K562 (cell line): ENCODE data around the gene MAP3K13. TPM values are rescaled to one million over a fixed set of nuclear protein-coding genes. Genes with fewer than 3 reads are reported as not detected.

Experiments
- ATAC-seq: fragments of 200-7000 bp; cut with Tn5 transposase; 3 replicates; pipeline ENCODE4 v1.9.1; 2020; ENCODE audit warnings: moderate library complexity
- BruUV-seq: library from RNA; stranded (reverse); fragments of 400-500 nt; replicated peaks from 2 replicates; lab custom pipeline; 2021; lab: Mats Ljungman, UMichigan
- CTCF ChIA-PET: fragments of 300-600 bp; formaldehyde crosslinking; extraction: SDS; loops from one replicate; lab custom pipeline; 2021; ENCODE audit warnings: low intra/inter-chr PET ratio; lab: Yijun Ruan, JAX
- POLR2A ChIA-PET: fragments of 300-600, 350-650 bp; sonication (Branson Sonifier 250); formaldehyde crosslinking; extraction: SDS; loops from one replicate; lab custom pipeline; 2021; ENCODE audit warnings: antibody characterized with exemption, inconsistent platforms; lab: Yijun Ruan, JAX
- DNase-seq, 4 experiments: peaks; one replicate each; pipeline versions ENCODE4 v3.0.0 to v3.0.0-alpha.2; 2011 to 2018; ENCODE audit warnings: low spot score in 3 of 4, mixed read lengths in 3 of 4; ENCODE audit errors: extremely low read depth in 1 of 4
- FAIRE-seq: peaks from 2 replicates; lab custom pipeline; 2011; peaks lifted over from hg19 to GRCh38; lab: Jason Lieb, UNC
- H2AFZ ChIP-seq: 2 replicates; pipeline ENCODE4 v1.6.0; 2011; ENCODE audit warnings: low read depth, low read length, control low read depth, inconsistent platforms
- H3K27ac ChIP-seq: fragments of 200-600 bp; 3 replicates; pipeline ENCODE4 v1.8.0; 2011; ENCODE audit warnings: low read depth, mild to moderate bottlenecking, control low read depth, inconsistent platforms, low read length, moderate library complexity, mixed read lengths; ENCODE audit errors: extremely low read depth
- H3K27me3 ChIP-seq, 2 experiments: fragments of 300-600 bp in 1 of 2; 2 replicates in 1 of 2; 3 replicates in 1 of 2; pipeline versions ENCODE4 v1.6.0 to v1.8.0; 2011; ENCODE audit warnings: inconsistent platforms in 2 of 2, low read length in 2 of 2, mild to moderate bottlenecking in 1 of 2, mixed read lengths in 1 of 2, moderate library complexity in 1 of 2; ENCODE audit not compliant: control insufficient read depth in 2 of 2, insufficient read depth in 2 of 2
- H3K36me3 ChIP-seq: fragments of 300-600 bp; 3 replicates; pipeline ENCODE4 v1.8.0; 2011; ENCODE audit warnings: mild to moderate bottlenecking, low read length, inconsistent platforms; ENCODE audit not compliant: control insufficient read depth, insufficient read depth
- H3K4me1 ChIP-seq, 2 experiments: fragments of 200-600 bp in 1 of 2; replicated peaks in 1 of 2; 2 replicates in 1 of 2; 3 replicates in 1 of 2; pipeline versions ENCODE4 v1.5.1 to v1.8.0; 2011; ENCODE audit warnings: inconsistent platforms in 2 of 2, low read length in 2 of 2, mild to moderate bottlenecking in 1 of 2, mixed read lengths in 1 of 2, moderate library complexity in 1 of 2; ENCODE audit not compliant: control insufficient read depth in 2 of 2, insufficient read depth in 2 of 2
- H3K4me2 ChIP-seq: 2 replicates; pipeline ENCODE4 v1.6.1; 2011; ENCODE audit warnings: low read length, control low read depth, inconsistent platforms, mixed read lengths; ENCODE audit not compliant: insufficient read depth
- H3K4me3 ChIP-seq: fragments of 200-600 bp; sonication (generic), shearing (Covaris generic); 2 replicates; pipeline ENCODE4 v1.5.1; 2016; ENCODE audit warnings: control low read depth, inconsistent platforms
- H3K79me2 ChIP-seq: fragments of 200-600 bp; 3 replicates; pipeline ENCODE4 v1.8.0; 2011; ENCODE audit warnings: low read length, inconsistent platforms; ENCODE audit not compliant: control insufficient read depth, insufficient read depth
- H3K9ac ChIP-seq, 2 experiments: 2 replicates each; pipeline versions ENCODE4 v1.6.0 to v1.6.1; 2011; ENCODE audit warnings: low read depth in 2 of 2, low read length in 2 of 2, control low read depth in 1 of 2, inconsistent platforms in 1 of 2, mild to moderate bottlenecking in 1 of 2, mixed read lengths in 1 of 2; ENCODE audit not compliant: insufficient read depth in 1 of 2
- H3K9me1 ChIP-seq: one replicate; pipeline ENCODE4 v1.6.0; 2011; ENCODE audit warnings: inconsistent platforms, mild to moderate bottlenecking, low read length, moderate library complexity; ENCODE audit not compliant: control insufficient read depth, insufficient read depth
- H3K9me3 ChIP-seq: replicated peaks from 2 replicates; pipeline ENCODE4 v1.5.1; 2011; ENCODE audit warnings: low read depth, low read length, inconsistent platforms; ENCODE audit not compliant: control insufficient read depth, insufficient read depth
- H4K20me1 ChIP-seq: replicated peaks from 2 replicates; pipeline ENCODE4 v1.6.1; 2011; ENCODE audit warnings: low read length, inconsistent platforms, mixed read lengths; ENCODE audit not compliant: control insufficient read depth, insufficient read depth
- E2F3 ChIP-seq: fragments of 250-450 bp; sonication (Bioruptor Pico); IDR thresholded peaks from 2 replicates; pipeline ENCODE4 v1.4.0; 2020; ENCODE audit warnings: mild to moderate bottlenecking
- KLF6 ChIP-seq: fragments of 250-450 bp; sonication (Bioruptor Pico); IDR thresholded peaks from 2 replicates; pipeline ENCODE4 v1.4.0; 2020; ENCODE audit warnings: mild to moderate bottlenecking, moderate library complexity, borderline replicate concordance
- NELFE ChIP-seq: IDR thresholded peaks from 2 replicates; pipeline ENCODE4 v1.6.1; 2011; ENCODE audit warnings: mild to moderate bottlenecking; ENCODE audit not compliant: insufficient read depth, insufficient read length
- ZKSCAN1 ChIP-seq: fragments of 150-350 bp; IDR thresholded peaks from 2 replicates; pipeline ENCODE4 v1.6.1; 2016; ENCODE audit warnings: low read depth, low read length
- WGBS: fragments of 100-300 bp; shearing (Covaris generic); methylation state at CpG from one replicate; pipeline ENCODE4 v1.1.6; 2016; ENCODE audit warnings: low coverage, mixed read lengths; ENCODE audit not compliant: insufficient coverage; ENCODE audit errors: missing lambda C conversion rate; 5-methylcytosine and 5-hydroxymethylcytosine counted together
- in situ Hi-C: fragments of 300-500 bp; cut with MboI; formaldehyde crosslinking; loops from 4 replicates; pipeline ENCODE4 v1.15.0; 2018; ENCODE audit warnings: inconsistent platforms, mixed read lengths
- intact Hi-C: fragments of 100-400 bp; cut with micrococcal nuclease; formaldehyde crosslinking; loops from 2 replicates; pipeline ENCODE4 v1.14.2; 2022
- polyA plus RNA-seq, 8 experiments: library from polyadenylated mRNA; depleted of rRNA in 4 of 8; stranded (reverse) in 5 of 8; unstranded in 3 of 8; fragments of >200 nt; fragmentation: Nextera tagmentation in 2 of 8; fragmentation: Illumina TruSeq in 1 of 8; extraction: Ambion mirVana in 2 of 8; extraction: Trizol in 1 of 8; gene quantifications; 2 replicates each; pipeline versions ENCODE4 v1.2.1 to v1.2.3, GENCODE V29; 2011 to 2014; ENCODE audit warnings: inconsistent platforms in 1 of 8, missing spikeins in 1 of 8
- total RNA-seq, 7 experiments: library from RNA; depleted of rRNA in 6 of 7; stranded (reverse); fragments of >200 nt in 6 of 7; fragmentation: Illumina TruSeq in 2 of 7; extraction: Trizol in 2 of 7; gene quantifications; 2 replicates each; pipeline versions ENCODE4 v1.2.1 to v1.2.3, GENCODE V29; 2011 to 2021; ENCODE audit warnings: low replicate concordance in 1 of 7

MAP3K13 gene
- total and polyA plus RNA-seq, 9 of the 15 experiments (the other 6 are each of a cell fraction or from before 2014, with no cell fraction given) = 0.04 to 0.32 (median 0.15) TPM; not detected in 2

- Histone ChIP-seq H3K4me3 (no peak overlapping the region), H3K9me3 (no peaks in the 10 kb centered on the region), H3K4me2 (no peak overlapping the region), H3K27me3 (peaks cover 0 to 5% of the 10 kb centered on the region in 2 experiments; a peak in 3 of 5 replicates), H3K9ac (no peak overlapping the region), H3K27ac (no peak overlapping the region), H3K79me2 (no peaks in the 10 kb centered on the region), H2AFZ (no peak overlapping the region), H3K4me1 (no peaks in the 10 kb centered on the region), H4K20me1 (no peaks in the 10 kb centered on the region), H3K36me3 (no peaks in the 10 kb centered on the region), H3K9me1 (no peaks in the 10 kb centered on the region)
- ChIA-PET POLR2A (no interaction called here), CTCF (no interaction called here)
- ATAC-seq (no peak), FAIRE-seq (no peak), DNase-seq (no peak)
- TF ChIP-seq KLF6 (CRISPR knock-in tag) (no peak), NELFE (no peak)
- intact Hi-C loops = no loop called here
- WGBS = 24% methylated on average over 6 of the region's 6 CpGs
- in situ Hi-C loops = no loop called here
- no TSS peak for BruUV-seq
Observed at GRCh38 chr3:185442031-185442430, 79.1 kb downstream of the MAP3K13 start.

GRCh38 chr3:185444329-185444728 lies 81.4 kb downstream of the MAP3K13 start:
- ChIA-PET CTCF (no interaction called here), POLR2A (no interaction called here)
- ATAC-seq (no peak), DNase-seq (no peak), FAIRE-seq (no peak)
- 22% methylated on average over 2 of the region's 2 CpGs for WGBS
- TF ChIP-seq ZKSCAN1 (no peak), E2F3 (no peak)
- Histone ChIP-seq H2AFZ (no peak overlapping the region), H3K9me3 (no peaks in the 10 kb centered on the region), H3K27me3 (no peaks in the 10 kb centered on the region; a peak in 2 of 5 replicates), H3K79me2 (no peaks in the 10 kb centered on the region), H3K9ac (no peak overlapping the region), H3K9me1 (no peaks in the 10 kb centered on the region), H3K36me3 (no peaks in the 10 kb centered on the region), H3K4me1 (no peaks in the 10 kb centered on the region), H3K4me2 (no peak overlapping the region), H3K4me3 (no peak overlapping the region), H3K27ac (no peak overlapping the region), H4K20me1 (no peaks in the 10 kb centered on the region)
- intact Hi-C loops = no loop called here
- no TSS peak for BruUV-seq
- in situ Hi-C loops = no loop called here
